H1 (cell line): ENCODE measurements around the gene CP. TPM values are rescaled to one million over a fixed set of nuclear protein-coding genes. Genes with fewer than 3 reads are reported as not detected.

Experiments used
- CTCF ChIA-PET: fragments of 300-600 bp; sonication (Branson Sonifier 250); formaldehyde crosslinking; loops from one replicate; lab custom pipeline; 2021; ENCODE audit not compliant: partially characterized antibody; lab: Charles Lee
- POLR2A ChIA-PET: fragments of 300-600 bp; sonication (Branson Sonifier 250); formaldehyde crosslinking; loops from one replicate; lab custom pipeline; 2021; ENCODE audit warnings: inconsistent platforms; ENCODE audit not compliant: partially characterized antibody; lab: Charles Lee
- DNase-seq, 2 experiments: peaks; one replicate each; pipeline versions ENCODE4 v3.0.0 to v3.0.0-alpha.2; 2010 to 2022; ENCODE audit warnings: low spot score in 2 of 2, low read depth in 1 of 2, mixed read lengths in 1 of 2
- FAIRE-seq: peaks from 2 replicates; lab custom pipeline; 2011; peaks lifted over from hg19 to GRCh38; lab: Jason Lieb, UNC
- H2AFZ ChIP-seq: 2 replicates; pipeline ENCODE4 v1.8.1; 2012; ENCODE audit warnings: low read length, inconsistent platforms
- H2AK5ac ChIP-seq: 2 replicates; pipeline ENCODE4 v1.6.1; 2013; ENCODE audit warnings: low read depth, low read length
- H2BK120ac ChIP-seq: replicated peaks from 2 replicates; pipeline ENCODE3; 2013; ENCODE audit warnings: low read depth, low read length, inconsistent platforms
- H2BK12ac ChIP-seq: 2 replicates; pipeline ENCODE4 v1.6.1; 2013; ENCODE audit warnings: low read depth, low read length
- H2BK15ac ChIP-seq: 2 replicates; pipeline ENCODE4 v1.6.1; 2013; ENCODE audit warnings: low read length
- H2BK20ac ChIP-seq: 2 replicates; pipeline ENCODE4 v1.6.1; 2013; ENCODE audit warnings: low read length
- H2BK5ac ChIP-seq: 2 replicates; pipeline ENCODE4 v1.6.1; 2013; ENCODE audit warnings: low read depth, low read length
- H3K14ac ChIP-seq: 2 replicates; pipeline ENCODE4 v1.6.1; 2013; ENCODE audit warnings: inconsistent platforms; ENCODE audit not compliant: insufficient read length
- H3K18ac ChIP-seq: 2 replicates; pipeline ENCODE4 v1.6.1; 2013; ENCODE audit warnings: low read length; ENCODE audit errors: extremely low read depth
- H3K23ac ChIP-seq: 2 replicates; pipeline ENCODE4 v1.6.1; 2013; ENCODE audit warnings: inconsistent platforms; ENCODE audit not compliant: insufficient read length
- H3K23me2 ChIP-seq: 2 replicates; pipeline ENCODE4 v1.6.1; 2013; ENCODE audit warnings: low read depth, low read length
- H3K27ac ChIP-seq: 2 replicates; pipeline ENCODE4 v1.6.1; 2011; ENCODE audit warnings: low read depth, low read length, inconsistent platforms
- H3K27me3 ChIP-seq, 4 experiments: replicated peaks in 1 of 4; 1 replicate in 1 of 4; 2 replicates in 3 of 4; pipeline versions ENCODE4 v1.6.1 to v1.8.1; 2011 to 2013; ENCODE audit warnings: low read length in 3 of 4, mild to moderate bottlenecking in 3 of 4, inconsistent platforms in 2 of 4, mixed read lengths in 2 of 4, moderate library complexity in 1 of 4; ENCODE audit not compliant: control insufficient read depth in 3 of 4, insufficient read depth in 3 of 4; ENCODE audit errors: extremely low read depth in 1 of 4
- H3K36me3 ChIP-seq, 4 experiments: 2 replicates each; pipeline versions ENCODE4 v1.6.1 to v1.8.1; 2011 to 2013; ENCODE audit warnings: mild to moderate bottlenecking in 4 of 4, low read length in 3 of 4, moderate library complexity in 2 of 4, control low read depth in 1 of 4, inconsistent platforms in 1 of 4; ENCODE audit not compliant: insufficient read depth in 4 of 4, control insufficient read depth in 2 of 4
- H3K4ac ChIP-seq: replicated peaks from 2 replicates; pipeline ENCODE3; 2013; ENCODE audit warnings: low read length, low read depth, mixed read lengths, inconsistent platforms; ENCODE audit not compliant: insufficient read length
- H3K4me1 ChIP-seq, 4 experiments: replicated peaks in 1 of 4; 1 replicate in 1 of 4; 2 replicates in 3 of 4; pipeline versions ENCODE4 v1.6.1 to v1.8.1; 2011 to 2013; ENCODE audit warnings: low read length in 3 of 4, inconsistent platforms in 2 of 4, mixed read lengths in 1 of 4; ENCODE audit not compliant: insufficient read depth in 4 of 4, control insufficient read depth in 3 of 4
- H3K4me2 ChIP-seq, 2 experiments: 2 replicates each; pipeline versions ENCODE4 v1.6.1 to v1.8.1; 2011 to 2013; ENCODE audit warnings: low read depth in 2 of 2, low read length in 2 of 2, control low read depth in 1 of 2, inconsistent platforms in 1 of 2, mild to moderate bottlenecking in 1 of 2; ENCODE audit not compliant: insufficient read depth in 1 of 2
- H3K4me3 ChIP-seq, 4 experiments: fragments of 200-600, 300-600 bp in 1 of 4; sonication (generic), shearing (Covaris generic), sonication (Bioruptor Twin) in 1 of 4; 2 replicates each; pipeline versions ENCODE4 v1.5.1 to v1.8.1; 2011 to 2016; ENCODE audit warnings: low read length in 4 of 4, low read depth in 3 of 4, control low read depth in 2 of 4, inconsistent platforms in 2 of 4, mild to moderate bottlenecking in 2 of 4, mixed read lengths in 1 of 4, moderate library complexity in 1 of 4; ENCODE audit not compliant: insufficient read depth in 2 of 4; ENCODE audit errors: extremely low read depth in 1 of 4
- H3K56ac ChIP-seq: replicated peaks from 2 replicates; pipeline ENCODE3; 2013; ENCODE audit warnings: low read depth, mild to moderate bottlenecking, mixed read lengths, low read length, inconsistent platforms; ENCODE audit not compliant: insufficient read length
- H3K79me1 ChIP-seq: 2 replicates; pipeline ENCODE4 v1.6.1; 2013; ENCODE audit warnings: low read depth, low read length, control low read depth
- H3K79me2 ChIP-seq, 2 experiments: 2 replicates each; pipeline versions ENCODE4 v1.6.1 to v1.8.1; 2012 to 2013; ENCODE audit warnings: low read length in 2 of 2, mild to moderate bottlenecking in 2 of 2, inconsistent platforms in 1 of 2; ENCODE audit not compliant: insufficient read depth in 2 of 2, control insufficient read depth in 1 of 2
- H3K9ac ChIP-seq, 4 experiments: replicated peaks in 1 of 4; 1 replicate in 1 of 4; 2 replicates in 3 of 4; pipeline versions ENCODE4 v1.6.1 to v1.8.1; 2011 to 2013; ENCODE audit warnings: low read depth in 3 of 4, low read length in 3 of 4, control low read depth in 2 of 4, mild to moderate bottlenecking in 2 of 4, moderate library complexity in 2 of 4, inconsistent platforms in 1 of 4; ENCODE audit errors: extremely low read depth in 1 of 4
- H3K9me3 ChIP-seq, 2 experiments: 2 replicates each; pipeline versions ENCODE4 v1.6.1 to v1.8.1; 2012 to 2013; ENCODE audit warnings: mild to moderate bottlenecking in 2 of 2, moderate library complexity in 2 of 2, control low read depth in 1 of 2, inconsistent platforms in 1 of 2, low read depth in 1 of 2, low read length in 1 of 2, mixed read lengths in 1 of 2; ENCODE audit not compliant: insufficient read depth in 2 of 2
- H4K20me1 ChIP-seq, 2 experiments: replicated peaks in 1 of 2; 2 replicates each; pipeline versions ENCODE3 to v1.8.1; 2011 to 2013; ENCODE audit warnings: inconsistent platforms in 2 of 2, low read length in 2 of 2, mild to moderate bottlenecking in 1 of 2; ENCODE audit not compliant: insufficient read depth in 2 of 2, control insufficient read depth in 1 of 2
- H4K5ac ChIP-seq: 2 replicates; pipeline ENCODE4 v1.6.1; 2013; ENCODE audit warnings: low read length, low read depth, mixed read lengths, inconsistent platforms; ENCODE audit not compliant: insufficient read length
- H4K8ac ChIP-seq: 2 replicates; pipeline ENCODE4 v1.8.0; 2013; ENCODE audit warnings: mild to moderate bottlenecking, moderate library complexity, low read length, inconsistent platforms; ENCODE audit not compliant: insufficient read depth; ENCODE audit errors: extremely low read depth
- H4K91ac ChIP-seq: replicated peaks from 2 replicates; pipeline ENCODE3; 2013; ENCODE audit warnings: low read length, mixed read lengths, inconsistent platforms; ENCODE audit not compliant: insufficient read length
- POU5F1 ChIP-seq: IDR thresholded peaks from 2 replicates; pipeline ENCODE4 v1.6.1; 2011; ENCODE audit warnings: low read depth, mild to moderate bottlenecking, low read length, moderate library complexity
- SP1 ChIP-seq: IDR thresholded peaks from 2 replicates; pipeline ENCODE4 v1.6.1; 2011; ENCODE audit warnings: low read depth, low read length
- SP2 ChIP-seq: IDR thresholded peaks from 2 replicates; pipeline ENCODE4 v1.6.1; 2012; ENCODE audit warnings: mild to moderate bottlenecking, low read length, inconsistent platforms
- WGBS, 2 experiments: shearing (Covaris generic) in 1 of 2; methylation state at CpG; one replicate each; pipeline versions ENCODE4 v1.1.6 to v1.1.7; 2013 to 2015; ENCODE audit warnings: low lambda C conversion rate in 2 of 2, mixed read lengths in 2 of 2, inconsistent platforms in 1 of 2, low coverage in 1 of 2, missing lambda C conversion rate in 1 of 2; ENCODE audit not compliant: insufficient replicate concordance in 2 of 2, insufficient coverage in 1 of 2, insufficient read length in 1 of 2; ENCODE audit errors: extremely low coverage in 1 of 2, missing lambda C conversion rate in 1 of 2; 5-methylcytosine and 5-hydroxymethylcytosine counted together
- polyA plus RNA-seq, 7 experiments: library from polyadenylated mRNA; depleted of rRNA in 3 of 7; stranded (reverse) in 5 of 7; unstranded in 2 of 7; fragments of >200 nt in 5 of 7; fragments of 200-250 nt in 2 of 7; gene quantifications; 1 replicate in 5 of 7; 2 replicates in 1 of 7; 4 replicates in 1 of 7; pipeline versions ENCODE4 v1.2.1 to v1.2.3, GENCODE V29; 2011 to 2013; ENCODE audit warnings: missing spikeins in 2 of 7, mixed read lengths in 2 of 7
- total RNA-seq: library from RNA; stranded (reverse); fragmentation: NEBNext Ultra II Directional; extraction: Animal tissue kit (Norgen Biotek cat#: 25700); gene quantifications from 2 replicates; pipeline ENCODE4 v1.2.1, GENCODE V29; 2021
- TF ChIP-seq, protein P1 (sequence below): IDR thresholded peaks from 2 replicates; pipeline ENCODE4 v1.6.1; 2011; ENCODE audit warnings: low read length, improper control_type of control experiment

Gene CP
- total and polyA plus RNA-seq, 2 of the 8 experiments (the other 6 are each of a cell fraction or from before 2014, with no cell fraction given): 0.32 to 2.6 TPM

DNA sequence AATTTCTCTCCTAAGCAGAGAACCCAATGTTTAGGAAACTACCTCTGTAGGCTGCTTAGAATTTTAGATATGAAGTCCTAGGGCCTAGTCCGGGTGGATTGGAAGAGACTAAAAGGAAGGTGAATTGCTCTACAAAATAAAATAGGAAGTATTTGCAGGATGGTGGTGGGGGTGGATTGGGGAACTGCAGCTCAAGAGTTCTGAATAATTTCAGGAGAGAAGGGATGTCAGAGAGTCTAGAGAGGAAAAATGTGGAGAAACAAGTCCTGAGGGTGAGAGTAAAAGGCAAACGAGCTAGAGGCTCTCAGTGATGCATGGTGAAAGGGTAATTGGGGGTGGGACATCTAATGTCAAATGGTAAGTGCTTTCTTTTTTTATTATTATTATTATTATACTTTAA lies 10.2 kb upstream of the CP start:
- 0 out of 2 replicates have a peak overlapping the region, but pooled peaks have one; percentile 19 for H2AFZ ChIP-seq
- H3K4me3 ChIP-seq: no peak overlapping the region
- H3K36me3 ChIP-seq: no peaks in the 10 kb centered on the region; a peak in 1 of 8 replicates
- no peak overlapping the region for H2BK120ac ChIP-seq
- no peaks in the 10 kb centered on the region for H4K20me1 ChIP-seq
- H3K23ac ChIP-seq: no peak overlapping the region
- H4K91ac ChIP-seq: no peak overlapping the region
- H3K56ac ChIP-seq: no peak overlapping the region
- H3K27ac ChIP-seq: no peak overlapping the region
- no peaks in the 10 kb centered on the region for H3K79me1 ChIP-seq
- H3K14ac ChIP-seq: no peak overlapping the region
- no peak for FAIRE-seq
- H3K79me2 ChIP-seq: no peaks in the 10 kb centered on the region
- H3K18ac ChIP-seq: peak overlapping the region; percentile 1; the same call in 1 of the 2 replicates
- no peak overlapping the region for H4K8ac ChIP-seq
- H3K9me3 ChIP-seq: no peaks in the 10 kb centered on the region
- WGBS, 2 experiments: 91% methylated on average over 2 of the region's 2 CpGs; no CpG with 5 or more reads in 1 of the 2 experiments
- TF ChIP-seq POU5F1 (no peak), SP2 (no peak), SP1 (no peak)
- TF ChIP-seq, protein P1, sequence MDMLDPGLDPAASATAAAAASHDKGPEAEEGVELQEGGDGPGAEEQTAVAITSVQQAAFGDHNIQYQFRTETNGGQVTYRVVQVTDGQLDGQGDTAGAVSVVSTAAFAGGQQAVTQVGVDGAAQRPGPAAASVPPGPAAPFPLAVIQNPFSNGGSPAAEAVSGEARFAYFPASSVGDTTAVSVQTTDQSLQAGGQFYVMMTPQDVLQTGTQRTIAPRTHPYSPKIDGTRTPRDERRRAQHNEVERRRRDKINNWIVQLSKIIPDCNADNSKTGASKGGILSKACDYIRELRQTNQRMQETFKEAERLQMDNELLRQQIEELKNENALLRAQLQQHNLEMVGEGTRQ: no peak
- TF ChIP-seq, all 59 proteins: peak for 0
- Histone ChIP-seq H3K23me2 (no peaks in the 10 kb centered on the region; the same call in 1 of the 2 replicates), H2BK15ac (no peak overlapping the region), H2BK5ac (no peak overlapping the region), H3K4me1 (peaks cover 0 to 6% (median 4%) of the 10 kb centered on the region in 4 experiments; a peak in 4 of 7 replicates), H2BK20ac (0 out of 2 replicates have a peak overlapping the region, but pooled peaks have one; percentile 29), H3K4me2 (no peak overlapping the region), H3K27me3 (0 out of 7 replicates have a peak, but pooled peaks cover 0 to 2% (median 0%) of the 10 kb centered on the region in 4 experiments), H4K5ac (no peak overlapping the region), H2AK5ac (no peak overlapping the region), H3K4ac (no peak overlapping the region), H3K9ac (no peak overlapping the region), H2BK12ac (no peak overlapping the region)
- no peak for DNase-seq
- CTCF ChIA-PET: interaction anchor here (0.7 to 1.2 kb wide), 2 partner anchors 18 to 60 kb away, joined by 3 read pairs; no protein-coding TSS in a partner anchor
- POLR2A ChIA-PET: interaction anchor here (1.0 to 1.3 kb wide), 3 partner anchors 33 to 102 kb away, joined by 3 to 4 read pairs (median 3); partner anchors contain the start of gene HPS3
